Measurements from ENCODE around the gene MBD6.
"Not testable (repeated sequence)": the region's sequence is repeated elsewhere in the genome, so short reads cannot be mapped to it uniquely, and the experiment has no call there.

Gene MBD6

DNA sequence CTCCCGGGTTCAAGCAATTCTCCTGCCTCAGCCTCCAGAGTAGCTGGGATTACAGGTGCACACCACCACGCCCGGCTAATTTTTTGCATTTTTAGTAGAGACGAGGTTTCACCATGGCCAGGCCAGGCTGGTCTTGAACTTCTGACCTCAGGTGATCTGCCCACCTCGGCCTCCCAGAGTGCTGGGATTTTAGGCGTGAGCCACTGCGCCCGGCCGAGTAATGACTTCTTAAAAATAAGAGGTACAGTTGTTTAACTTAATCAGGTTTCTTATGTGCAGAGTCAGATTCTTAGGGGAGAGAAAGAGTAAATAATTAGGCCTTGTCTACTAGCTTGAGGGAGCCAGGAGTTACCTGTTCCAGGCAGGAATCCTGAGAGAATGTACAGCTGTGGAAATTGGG is 8.4 kb upstream of the MBD6 start:
- not testable (repeated sequence) for DNase-seq (ENCODE audit: low read depth in 1 of 2, low spot score in 1 of 2)

DNA sequence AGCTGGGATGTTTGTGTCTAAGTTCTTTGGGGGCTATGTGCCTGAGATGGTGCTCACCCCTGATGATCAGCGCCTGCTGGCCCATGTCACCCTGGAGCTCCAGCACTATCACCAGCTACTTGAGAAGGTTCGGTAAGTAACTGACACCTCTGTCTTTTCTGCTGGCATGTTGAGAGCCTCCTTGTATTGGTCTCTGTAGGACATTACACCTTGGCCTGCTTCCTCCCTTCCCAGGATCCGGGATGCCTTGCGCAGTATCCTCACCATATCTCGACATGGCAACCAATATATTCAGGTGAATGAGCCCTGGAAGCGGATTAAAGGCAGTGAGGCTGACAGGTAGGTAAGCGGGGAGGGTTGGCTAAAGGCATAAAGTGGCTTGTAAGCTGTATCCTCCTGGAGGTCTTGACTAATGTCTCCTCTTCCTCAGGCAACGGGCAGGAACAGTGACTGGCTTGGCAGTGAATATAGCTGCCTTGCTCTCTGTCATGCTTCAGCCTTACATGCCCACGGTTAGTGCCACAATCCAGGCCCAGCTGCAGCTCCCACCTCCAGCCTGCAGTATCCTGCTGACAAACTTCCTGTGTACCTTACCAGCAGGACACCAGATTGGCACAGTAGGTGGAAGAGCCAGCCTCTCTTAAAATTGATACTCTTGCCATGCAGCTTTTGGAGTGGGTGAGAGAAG is 7.8 kb upstream of the MBD6 start:
- DNase-seq (ENCODE audit: low read depth in 1 of 2, low spot score in 1 of 2) = no peak

DNA sequence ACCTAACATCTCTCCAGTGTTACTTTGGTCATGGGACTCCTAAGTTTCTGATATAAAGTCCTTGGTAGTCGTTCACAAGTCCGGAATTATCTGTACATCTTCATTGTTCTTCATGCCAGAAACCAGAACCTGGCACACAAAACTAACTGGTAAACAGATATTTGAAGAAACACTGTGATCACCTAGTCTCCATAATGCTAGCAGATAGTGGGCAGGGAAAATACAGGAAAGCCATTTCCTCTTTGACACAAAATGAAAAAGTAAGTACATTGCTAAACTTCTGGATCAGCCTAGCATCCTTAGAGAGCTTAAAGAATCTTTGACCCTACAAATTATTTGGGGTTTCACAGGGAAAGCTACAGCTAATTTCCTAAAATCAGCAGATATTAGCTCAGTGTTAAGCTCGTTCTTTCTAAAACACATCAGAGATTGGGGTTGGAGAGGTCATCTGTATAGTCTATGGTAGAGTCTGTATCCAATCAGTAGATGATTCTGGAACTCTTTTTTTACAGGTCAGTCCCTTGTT is 7.2 kb upstream of the MBD6 start:
- DNase-seq (ENCODE audit: low read depth in 1 of 2, low spot score in 1 of 2) = no peak

DNA sequence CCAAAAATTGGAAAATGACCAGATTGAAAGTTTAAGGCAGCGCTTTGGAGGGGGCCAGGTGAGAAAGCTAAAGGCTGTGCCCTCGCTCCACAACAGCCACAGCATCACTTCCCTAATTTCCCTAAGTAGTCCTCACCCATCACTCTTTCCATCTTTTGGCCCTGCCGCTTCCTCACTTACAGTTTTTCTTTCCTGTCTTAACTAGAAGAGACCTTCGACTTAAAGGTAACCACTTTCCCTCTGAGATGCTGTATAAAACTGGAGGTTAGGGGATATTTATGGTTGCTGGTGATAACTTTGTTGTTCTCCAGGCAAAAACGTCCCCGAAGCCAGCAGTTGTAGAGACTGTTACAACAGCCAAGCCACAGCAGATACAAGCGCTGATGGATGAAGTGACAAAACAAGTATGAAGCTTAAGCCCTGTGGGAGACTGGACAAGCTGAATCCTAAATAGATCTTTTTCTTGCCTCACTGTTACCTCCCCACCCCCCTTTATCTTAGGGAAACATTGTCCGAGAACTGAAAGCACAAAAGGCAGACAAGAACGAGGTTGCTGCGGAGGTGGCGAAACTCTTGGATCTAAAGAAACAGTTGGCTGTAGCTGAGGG is 6.6 kb upstream of the MBD6 start:
- no peak for DNase-seq (ENCODE audit: low read depth in 1 of 2, low spot score in 1 of 2)

DNA sequence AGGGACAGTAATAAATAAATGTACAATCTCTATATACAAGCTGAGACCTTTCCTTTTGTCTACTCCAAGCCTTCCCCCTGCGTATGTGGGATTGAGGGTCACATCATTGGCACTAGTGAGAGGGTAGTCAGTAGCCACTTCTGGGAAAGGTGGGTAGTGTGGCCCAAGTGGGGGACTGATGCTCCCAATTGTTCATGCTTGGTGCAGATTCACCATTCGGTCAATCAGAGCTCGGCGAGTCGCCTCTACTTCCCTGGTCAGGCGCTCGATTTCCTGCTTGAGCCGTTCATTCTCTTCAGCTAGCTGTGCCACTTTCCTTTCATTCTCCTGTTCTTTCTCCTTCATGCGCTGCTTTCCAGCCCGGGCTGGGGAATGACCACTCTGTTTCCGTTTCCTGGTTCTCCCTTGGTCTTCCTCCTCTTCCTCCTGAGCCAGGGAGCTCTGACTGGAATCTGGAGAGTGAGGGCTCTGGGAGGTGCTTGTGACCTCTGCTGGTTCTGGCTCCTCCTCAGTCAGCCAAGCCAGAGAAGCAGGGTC is 5.9 kb upstream of the MBD6 start:
- DNase-seq (ENCODE audit: low read depth in 1 of 2, low spot score in 1 of 2) = no peak

DNA sequence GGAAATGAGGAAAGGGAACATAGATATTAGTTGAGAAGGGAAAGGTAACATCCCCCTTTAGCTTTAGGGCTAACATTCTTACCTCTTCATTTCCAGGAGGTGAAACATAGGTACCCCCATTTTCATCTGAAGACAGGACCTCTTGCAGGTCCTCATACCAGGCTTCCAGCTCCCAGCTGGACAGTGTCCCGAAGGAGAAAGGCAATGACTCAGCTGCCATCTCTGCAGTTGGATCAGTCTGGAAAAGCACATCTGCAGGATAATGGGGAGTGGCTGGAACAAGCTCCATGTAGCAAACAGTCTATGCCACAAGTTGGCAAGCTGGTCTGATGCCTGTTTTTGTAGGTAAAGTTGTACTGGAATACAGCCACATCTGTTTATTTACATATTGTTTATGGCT is 5.4 kb upstream of the MBD6 start:
- no peak for DNase-seq (ENCODE audit: low read depth in 1 of 2, low spot score in 1 of 2)

DNA sequence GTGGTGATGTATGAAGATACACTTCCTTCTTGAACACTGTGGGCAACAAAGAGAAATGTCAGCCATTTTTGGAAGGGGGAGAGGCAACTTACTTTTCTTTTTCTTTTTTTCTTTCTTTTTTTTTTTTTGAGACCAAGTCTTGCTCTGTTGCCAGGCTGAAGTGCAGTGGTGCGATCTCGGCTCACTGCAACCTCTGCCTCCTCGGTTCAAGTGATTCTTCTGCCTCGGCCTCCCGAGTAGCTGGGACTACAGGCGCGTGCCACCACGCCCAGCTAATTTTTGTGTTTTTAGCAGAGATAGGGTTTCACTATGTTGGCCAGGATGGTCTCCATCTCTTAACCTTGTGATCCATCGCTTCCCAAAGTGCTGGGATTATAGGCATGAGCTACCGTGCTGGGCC is 4.9 kb upstream of the MBD6 start:
- DNase-seq (ENCODE audit: low read depth in 1 of 2, low spot score in 1 of 2) = not testable (repeated sequence)

DNA sequence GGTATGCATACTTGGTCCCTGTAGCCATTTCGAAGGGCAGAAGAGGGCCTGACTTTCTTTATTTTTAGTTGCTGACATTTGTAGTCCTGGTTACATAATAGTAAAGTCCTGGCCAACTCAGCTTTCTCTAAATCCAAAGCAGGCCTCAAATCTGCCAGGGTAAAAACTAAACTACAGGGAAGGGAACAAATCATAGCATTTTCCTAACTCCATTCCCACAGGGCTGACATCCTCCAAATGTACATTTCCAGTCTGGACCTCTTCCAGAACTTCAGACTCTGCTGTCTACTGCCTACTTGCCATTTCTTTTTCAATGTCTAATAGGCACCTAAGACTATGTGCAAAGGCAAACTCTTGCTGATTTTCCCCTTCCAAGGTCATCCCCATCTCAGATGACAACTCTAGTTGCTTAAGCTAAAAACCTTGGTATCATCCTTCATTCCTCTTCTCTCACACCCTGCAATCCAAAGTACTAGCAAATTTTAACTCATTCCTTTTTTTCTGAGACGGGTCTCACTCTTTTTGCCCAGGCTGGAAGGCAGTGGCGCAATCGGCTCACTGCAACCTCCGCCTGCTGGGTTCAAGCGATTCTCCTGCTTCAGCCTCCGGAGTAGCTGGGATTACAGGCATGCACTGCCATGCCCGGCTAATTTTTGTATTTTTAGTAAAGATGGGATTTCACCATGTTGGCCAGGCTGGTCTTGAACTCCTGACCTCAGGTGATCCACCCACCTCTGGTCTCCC is 4.3 kb upstream of the MBD6 start:
- no peak for DNase-seq (ENCODE audit: low read depth in 1 of 2, low spot score in 1 of 2)

DNA sequence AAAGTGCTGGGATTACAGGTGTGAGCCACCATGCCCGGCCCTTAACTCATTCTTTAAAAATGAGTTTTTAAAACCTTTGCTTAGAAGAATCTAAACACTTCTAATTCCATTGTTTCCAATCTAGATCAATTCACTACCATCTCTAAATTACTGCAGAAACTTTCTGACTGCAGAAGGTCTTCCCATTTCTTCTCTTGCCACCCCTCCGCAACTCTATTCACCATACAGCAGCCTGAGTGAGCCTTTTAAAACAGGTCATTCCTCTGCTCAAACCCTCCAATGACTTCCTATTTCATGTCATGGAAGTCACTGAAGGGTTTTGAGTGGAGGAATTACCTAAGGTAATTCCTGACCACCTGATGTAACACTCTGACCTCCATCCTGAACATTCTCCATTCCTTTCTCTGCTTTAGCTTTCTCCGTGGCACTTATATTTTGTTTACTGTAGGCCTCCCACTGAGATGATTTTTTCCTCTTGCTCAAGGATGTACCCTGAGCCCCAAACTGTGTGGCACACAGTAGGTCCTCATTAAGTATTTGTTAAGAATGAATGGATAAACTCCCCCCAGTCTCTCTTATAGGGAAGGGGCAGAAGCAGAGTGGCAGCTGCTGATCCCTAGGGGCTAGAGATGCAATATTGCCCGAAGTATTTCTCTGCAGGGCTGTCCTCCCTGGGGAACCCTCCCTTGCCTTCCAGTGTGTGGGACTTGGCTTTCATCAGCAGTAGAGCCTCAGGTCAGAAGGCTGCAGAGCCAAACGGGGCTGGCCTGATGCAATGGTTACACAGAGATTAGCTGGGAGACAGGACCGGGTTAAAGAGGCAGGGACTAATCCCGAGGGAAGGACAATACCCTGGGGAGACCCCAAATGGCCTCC is 3.5 kb upstream of the MBD6 start:
- DNase-seq (ENCODE audit: low read depth in 1 of 2, low spot score in 1 of 2) = no peak

DNA sequence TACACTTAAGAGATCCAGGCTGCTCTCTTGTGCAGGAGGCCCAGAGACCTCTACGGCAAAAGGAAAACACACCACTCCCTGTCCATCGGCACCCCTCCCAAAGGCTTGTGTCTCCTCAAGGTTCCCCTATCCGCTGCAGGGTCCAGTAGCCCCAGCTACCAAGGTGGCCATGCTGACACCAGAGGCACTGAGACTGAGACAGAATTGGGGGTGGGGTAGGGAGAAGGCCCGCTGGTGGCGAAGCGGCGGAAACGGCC is 2.9 kb upstream of the MBD6 start:
- no peak for DNase-seq (ENCODE audit: low read depth in 1 of 2, low spot score in 1 of 2)

DNA sequence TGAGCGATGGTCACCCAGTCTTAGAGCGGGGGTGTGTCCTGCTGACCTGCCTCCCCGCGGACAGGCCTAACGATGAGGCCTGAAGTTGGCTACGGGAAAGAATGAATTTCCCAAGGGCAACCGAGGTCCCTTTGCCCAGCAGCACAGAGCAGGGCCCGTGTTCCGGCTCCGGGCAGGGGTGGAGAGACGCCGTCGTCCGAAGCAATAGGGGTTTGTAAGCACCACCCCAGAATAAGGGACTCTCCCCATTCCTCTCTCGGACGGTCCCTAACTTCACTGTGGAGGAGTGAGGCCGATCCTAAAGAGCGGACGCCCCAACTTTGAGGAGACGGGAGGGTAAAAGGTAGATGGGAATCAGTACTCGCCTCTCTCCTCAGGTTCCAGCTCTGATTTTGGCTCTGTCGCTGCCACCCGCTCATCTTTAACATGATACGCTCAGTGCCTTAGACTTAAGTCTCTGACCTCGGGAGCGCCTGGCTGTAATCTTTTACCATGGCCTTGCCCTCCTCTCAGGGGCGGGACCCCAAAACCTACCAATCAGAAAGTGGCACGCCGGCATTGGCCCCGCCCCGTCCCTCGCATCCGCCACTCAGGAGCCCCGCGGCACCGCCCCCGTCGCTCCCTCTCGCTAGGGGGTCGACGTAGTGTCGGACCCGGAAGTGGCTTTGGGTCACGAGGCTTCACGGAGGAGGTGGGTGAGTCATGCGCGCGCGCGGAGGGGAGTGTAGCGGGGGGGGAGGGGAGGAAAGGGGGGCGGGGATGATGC is 2.4 kb upstream of the MBD6 start, which contains the start of gene DDIT3:
TSS of gene DDIT3 (minus strand) at position 462 of the 766 bp plus-strand sequence. CDS start 3,108 bp downstream, outside the sequence.
- DNase-seq (ENCODE audit: low read depth in 1 of 2, low spot score in 1 of 2) = peak; percentile 99

DNA sequence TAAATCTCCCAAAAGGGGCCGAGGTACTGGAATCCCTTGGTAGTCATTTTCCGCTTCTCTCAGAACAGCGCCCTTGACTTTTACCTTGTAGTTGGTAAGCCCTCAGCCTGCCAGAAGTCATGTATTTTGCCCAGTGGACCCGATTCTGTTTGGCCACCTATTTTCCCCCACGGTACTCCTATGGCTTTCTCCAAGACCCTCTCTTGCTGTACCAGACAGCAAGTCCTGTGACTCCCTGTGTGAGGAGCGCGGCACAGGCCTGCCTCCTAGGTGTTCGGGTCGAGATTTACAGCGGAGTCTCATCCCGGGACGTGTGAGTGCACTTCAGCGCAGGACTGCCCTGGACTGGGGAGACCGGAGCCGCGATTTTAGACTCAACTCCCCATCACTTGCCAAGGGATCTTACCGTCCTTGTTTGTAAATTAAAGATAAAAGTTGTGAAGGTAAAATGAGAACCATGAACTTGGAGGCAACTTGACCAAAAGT is 1.1 kb upstream of the MBD6 start:
- DNase-seq (ENCODE audit: low read depth in 1 of 2, low spot score in 1 of 2) = no peak

DNA sequence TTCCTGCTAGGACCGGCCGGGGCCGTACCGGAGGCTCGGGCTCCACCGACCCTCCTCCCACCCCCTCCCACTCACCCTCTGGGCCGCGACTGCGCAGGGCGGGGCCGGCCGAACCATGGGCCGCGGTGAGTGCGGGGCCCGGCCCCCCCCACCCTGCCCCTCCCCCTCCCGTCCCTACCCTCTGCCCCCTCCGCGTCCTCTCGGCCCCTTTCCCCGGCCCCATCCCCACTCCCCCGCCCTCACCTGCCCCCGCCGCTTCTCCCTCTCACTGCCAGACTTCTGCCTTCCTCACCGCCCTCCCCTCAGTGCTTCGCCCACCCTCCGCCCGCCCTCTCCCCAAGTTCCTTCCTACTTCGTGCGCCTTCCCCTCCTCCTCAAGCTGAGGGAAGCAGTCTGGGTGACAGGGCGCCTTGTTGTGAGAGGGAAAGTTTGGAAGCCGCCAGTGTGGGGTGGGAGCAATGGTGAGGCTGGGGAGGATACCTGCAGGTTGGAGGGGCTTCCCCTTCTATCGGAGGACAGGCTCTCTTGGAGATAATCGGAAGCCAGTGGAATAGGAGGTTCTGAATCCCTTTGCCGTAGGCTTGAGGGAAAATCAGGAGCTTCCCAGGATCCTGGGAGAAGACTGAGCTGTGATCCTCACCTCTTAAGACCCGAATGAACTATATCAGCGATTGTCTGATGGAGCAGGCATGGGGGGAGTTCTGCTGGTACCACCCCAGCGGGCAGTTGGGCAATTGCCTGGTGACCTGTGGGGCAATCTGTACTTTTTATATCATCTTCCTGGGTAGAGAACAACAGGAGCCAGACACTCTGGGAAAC is 472 bp downstream of the MBD6 start:
- DNase-seq (ENCODE audit: low read depth in 1 of 2, low spot score in 1 of 2) = peak in 1 of 2 donors; percentile 39

DNA sequence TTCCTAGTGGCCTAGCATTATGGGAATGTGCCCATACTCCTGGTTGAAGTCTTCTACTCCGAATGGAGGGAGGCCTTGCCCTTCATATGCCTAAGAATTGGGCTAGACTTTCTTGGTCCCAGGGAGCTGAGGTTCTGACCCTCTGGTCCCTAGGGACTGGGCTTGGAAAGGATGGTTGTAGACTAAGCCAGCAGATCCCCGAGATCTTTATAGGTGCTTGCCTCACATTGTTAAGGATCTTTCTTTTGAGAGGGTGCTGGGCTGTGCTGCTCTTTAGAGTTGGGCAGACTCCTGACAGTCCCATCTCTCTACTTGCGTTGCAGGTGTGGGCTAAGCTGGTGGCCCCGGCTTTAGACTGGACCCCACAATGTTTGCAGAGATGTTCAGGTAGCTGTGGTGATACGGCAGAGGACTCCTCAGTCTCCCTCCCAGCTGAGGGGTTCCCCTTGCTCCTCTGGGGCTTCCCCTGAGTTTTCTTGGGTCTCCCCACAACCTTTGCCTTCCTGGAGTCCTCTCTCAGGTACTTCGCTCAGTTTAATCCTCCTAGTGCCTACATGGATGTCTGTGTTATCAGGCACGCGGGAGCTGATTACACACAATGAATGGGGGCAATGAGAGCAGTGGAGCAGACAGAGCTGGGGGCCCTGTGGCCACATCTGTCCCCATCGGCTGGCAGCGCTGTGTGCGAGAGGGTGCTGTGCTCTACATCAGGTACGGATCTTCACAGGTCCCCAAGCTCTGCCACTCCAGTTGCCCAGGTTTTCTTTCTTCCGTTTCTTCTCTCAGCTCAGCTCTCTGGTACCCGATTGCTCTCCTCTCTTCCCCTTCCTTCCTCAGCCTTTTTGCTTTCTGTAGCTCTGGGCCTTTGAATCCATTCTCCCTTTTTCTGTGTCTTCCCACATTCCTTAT is 1.3 kb downstream of the MBD6 start:
- no peak for DNase-seq (ENCODE audit: low read depth in 1 of 2, low spot score in 1 of 2)

DNA sequence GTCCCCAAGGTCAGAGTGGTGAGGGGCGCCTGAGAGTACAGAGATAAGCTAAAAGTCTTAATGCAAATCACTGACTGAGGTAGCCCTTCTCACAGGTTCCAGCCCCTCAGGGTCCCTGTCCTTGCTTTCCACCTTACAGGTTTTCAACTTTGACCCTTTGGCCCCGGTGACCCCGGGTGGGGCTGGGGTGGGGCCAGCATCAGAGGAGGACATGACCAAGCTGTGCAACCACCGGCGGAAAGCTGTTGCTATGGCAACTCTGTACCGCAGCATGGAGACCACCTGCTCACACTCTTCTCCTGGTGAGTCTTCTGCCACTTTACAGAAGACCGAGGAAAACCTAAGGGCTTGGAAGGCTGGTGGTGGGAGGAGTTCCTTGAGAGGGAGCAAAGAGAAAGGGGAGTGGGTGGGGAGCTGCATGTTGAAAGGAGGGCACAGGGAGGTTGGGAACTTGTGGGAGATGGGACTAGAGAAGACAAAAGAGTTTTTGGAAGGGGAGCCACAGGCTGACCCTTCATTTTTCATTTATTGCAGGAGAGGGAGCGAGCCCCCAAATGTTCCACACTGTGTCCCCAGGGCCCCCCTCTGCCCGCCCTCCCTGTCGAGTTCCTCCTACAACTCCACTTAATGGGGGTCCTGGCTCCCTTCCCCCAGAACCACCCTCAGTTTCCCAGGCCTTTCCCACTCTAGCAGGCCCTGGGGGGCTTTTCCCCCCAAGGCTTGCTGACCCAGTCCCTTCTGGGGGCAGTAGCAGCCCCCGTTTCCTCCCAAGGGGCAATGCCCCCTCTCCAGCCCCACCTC is 2.4 kb downstream of the MBD6 start:
- DNase-seq (ENCODE audit: low read depth in 1 of 2, low spot score in 1 of 2) = no peak

DNA sequence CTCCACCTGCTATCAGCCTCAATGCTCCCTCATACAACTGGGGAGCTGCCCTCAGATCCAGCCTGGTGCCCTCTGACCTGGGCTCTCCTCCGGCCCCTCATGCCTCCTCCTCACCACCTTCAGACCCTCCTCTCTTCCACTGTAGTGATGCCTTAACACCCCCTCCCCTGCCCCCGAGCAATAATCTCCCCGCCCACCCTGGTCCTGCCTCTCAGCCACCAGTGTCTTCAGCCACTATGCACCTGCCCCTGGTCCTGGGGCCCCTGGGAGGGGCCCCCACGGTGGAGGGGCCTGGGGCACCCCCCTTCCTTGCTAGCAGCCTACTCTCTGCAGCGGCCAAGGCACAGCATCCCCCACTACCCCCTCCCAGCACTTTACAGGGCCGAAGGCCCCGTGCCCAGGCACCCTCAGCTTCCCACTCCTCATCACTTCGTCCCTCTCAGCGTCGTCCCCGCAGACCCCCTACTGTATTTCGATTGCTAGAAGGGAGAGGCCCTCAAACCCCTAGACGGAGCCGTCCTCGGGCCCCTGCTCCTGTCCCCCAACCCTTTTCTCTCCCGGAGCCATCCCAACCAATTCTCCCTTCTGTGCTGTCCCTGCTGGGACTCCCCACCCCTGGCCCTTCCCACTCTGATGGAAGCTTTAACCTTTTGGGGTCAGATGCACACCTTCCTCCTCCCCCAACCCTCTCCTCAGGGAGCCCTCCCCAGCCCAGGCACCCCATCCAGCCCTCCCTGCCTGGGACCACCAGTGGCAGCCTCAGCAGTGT is 3.2 kb downstream of the MBD6 start:
- no peak for DNase-seq (ENCODE audit: low read depth in 1 of 2, low spot score in 1 of 2)

Measured in activated T-helper 1 cell treated with anti-CD3 and anti-CD28 coated beads, Interleukin-2, amount 50 U/mL, for 16 hours (primary cell).